ENCODE data around the gene MUC12. TPM values are rescaled to one million over a fixed set of nuclear protein-coding genes. Genes with fewer than 3 reads are reported as not detected.

MUC12 gene
- total and polyA plus RNA-seq, 2 donors (not counting 3 experiments of a cell fraction or from before 2014, with no cell fraction given) = not detected

DNA sequence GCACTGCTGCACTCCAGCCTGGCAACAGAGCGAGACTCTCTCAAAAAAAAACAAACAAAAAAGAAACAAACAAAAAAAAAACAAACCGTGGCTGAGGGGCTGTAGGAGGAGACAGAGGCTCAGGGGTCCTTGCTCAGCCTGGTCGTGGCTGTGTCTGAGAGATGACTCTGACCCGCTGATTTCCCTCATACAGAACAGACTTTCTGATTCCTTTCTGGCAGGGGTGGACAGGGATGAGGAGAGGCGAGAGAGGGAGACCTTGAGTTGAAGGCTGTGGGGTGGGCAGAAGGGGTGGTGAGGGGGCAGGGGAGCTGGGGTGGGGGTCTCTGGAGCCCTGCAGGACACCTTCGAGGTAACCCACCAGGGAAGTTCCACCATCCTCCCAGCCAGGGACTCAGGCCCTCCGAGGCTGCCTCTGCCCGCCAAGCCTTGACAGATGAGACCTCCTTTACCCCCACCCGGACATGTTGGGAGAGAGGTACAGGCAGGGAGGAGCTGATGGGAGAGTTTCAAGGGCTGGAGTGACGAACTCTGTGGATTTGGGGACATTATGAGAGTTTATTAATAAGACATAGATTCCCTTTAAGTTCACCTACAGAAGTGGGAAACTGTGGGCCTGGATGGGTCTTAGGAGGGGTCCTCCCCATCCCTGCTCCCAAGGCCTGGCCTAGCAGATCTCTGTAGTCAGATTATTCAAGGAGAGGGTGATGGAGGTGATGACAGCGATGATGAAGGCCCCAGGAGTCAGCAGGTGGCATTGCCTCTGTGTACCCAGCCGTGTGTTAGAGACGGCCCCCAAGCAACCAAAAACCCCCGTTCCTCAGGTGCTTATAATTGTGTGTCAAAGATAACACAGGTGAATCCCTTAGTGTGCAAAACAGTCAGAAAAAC, 2.0 kb downstream of the MUC12 start:
- dilution Hi-C loops (cut with MboI; ENCODE audit: extremely low pct_ligation_motif_present, low sequenced_read_pairs) (no loop called here), intact Hi-C loops (cut with micrococcal nuclease) (no loop called here)
- POLR2A ChIA-PET = no interaction called here
- Histone ChIP-seq H3K27me3 (ENCODE audit: control insufficient read depth in 2 of 2, insufficient read depth in 2 of 2, low read length in 2 of 2) (peaks cover 10 to 14% of the 10 kb centered on the region in 2 experiments), H3K4me1 (ENCODE audit: control insufficient read depth, extremely low read depth, insufficient read depth, low read length) (no peaks in the 10 kb centered on the region), H3K27ac (ENCODE audit: insufficient read depth, low read depth, low read length) (no peak overlapping the region), H3K9ac (replicated peaks; ENCODE audit: extremely low read depth, insufficient read depth, low read length) (no peak overlapping the region), H4K20me1 (replicated peaks; ENCODE audit: control insufficient read depth, extremely low read depth, insufficient read depth, low read length) (no peaks in the 10 kb centered on the region), H3K4me3 (replicated peaks in 1 of 3; ENCODE audit: insufficient read depth in 1 of 3, low read depth in 1 of 3, low read length in 3 of 3) (no peak overlapping the region), H3K9me3 (replicated peaks; ENCODE audit: control insufficient read depth, insufficient read depth, low read length) (no peaks in the 10 kb centered on the region), H3K9me1 (replicated peaks; ENCODE audit: control insufficient read depth, extremely low read depth, insufficient read depth, low read length) (no peaks in the 10 kb centered on the region), H3K79me2 (ENCODE audit: control insufficient read depth, insufficient read depth, low read length) (no peaks in the 10 kb centered on the region), H3K36me3 (ENCODE audit: control insufficient read depth in 2 of 2, extremely low read depth in 1 of 2, insufficient read depth in 2 of 2, low read length in 2 of 2) (no peaks in the 10 kb centered on the region), H2AFZ (ENCODE audit: low read depth, low read length) (no peak overlapping the region), H3K4me2 (ENCODE audit: insufficient read depth, low read length) (no peak overlapping the region)
- TF ChIP-seq MYC (IDR thresholded peaks at IDR 0.05; ENCODE audit: low read depth, low read length) (no peak), CTCF (IDR thresholded peaks at IDR 0.05; ENCODE audit: extremely low read depth in 1 of 2, insufficient read depth in 1 of 2, low read depth in 1 of 2, low read length in 2 of 2) (no peak), JUN (IDR thresholded peaks at IDR 0.05; ENCODE audit: borderline replicate concordance, insufficient read depth, insufficient read length, low read depth) (no peak), FOS (IDR thresholded peaks at IDR 0.05; ENCODE audit: borderline replicate concordance, insufficient read depth, low read length) (no peak), GATA2 (IDR thresholded peaks at IDR 0.05; ENCODE audit: insufficient read depth, insufficient read length, low read depth, low read length) (no peak), EZH2 (IDR thresholded peaks at IDR 0.05; ENCODE audit: borderline replicate concordance, low read depth, low read length, severe bottlenecking) (no peak)
- DNase-seq (ENCODE audit: low read depth, low spot score) (no peak), FAIRE-seq (no peak)
- CTCF ChIA-PET = interaction anchor here (0.5 kb wide), 1 partner anchor 297 kb away, joined by 3 read pairs; no protein-coding TSS in a partner anchor
- BruUV-seq (replicated peaks) = no TSS peak

All from endothelial cell of umbilical vein (primary cell).